HG03025 (cell line): ENCODE results near the gene CUL9.

Source experiments
- ATAC-seq: cut with Tn5 transposase; IDR thresholded peaks from one replicate; pipeline ENCODE4 v1.9.1; 2021; ENCODE audit warnings: mild to moderate bottlenecking, moderate library complexity; ENCODE audit not compliant: unreplicated experiment, low FRiP score

CUL9 gene

DNA sequence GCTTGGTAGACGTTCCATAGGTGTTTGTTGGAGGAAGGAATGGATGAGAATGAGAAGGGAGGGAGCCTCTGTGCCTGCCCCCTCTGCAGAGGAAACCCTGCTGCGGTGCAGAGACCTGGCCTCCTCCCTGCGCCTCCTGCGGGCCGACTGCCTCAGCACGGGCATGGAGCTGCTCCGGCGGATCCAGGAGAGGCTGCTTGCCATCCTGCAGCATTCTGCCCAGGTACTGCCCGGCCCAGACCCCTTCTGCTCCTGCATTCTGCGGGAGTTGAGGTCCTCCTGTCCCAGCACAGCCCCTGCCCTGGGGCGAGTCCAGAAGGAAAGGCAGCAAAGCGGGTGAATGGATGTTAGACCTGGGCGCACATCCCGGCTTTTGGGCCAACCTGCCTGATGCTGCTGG lies 41.2 kb downstream of the CUL9 start:
- no peak for ATAC-seq

DNA sequence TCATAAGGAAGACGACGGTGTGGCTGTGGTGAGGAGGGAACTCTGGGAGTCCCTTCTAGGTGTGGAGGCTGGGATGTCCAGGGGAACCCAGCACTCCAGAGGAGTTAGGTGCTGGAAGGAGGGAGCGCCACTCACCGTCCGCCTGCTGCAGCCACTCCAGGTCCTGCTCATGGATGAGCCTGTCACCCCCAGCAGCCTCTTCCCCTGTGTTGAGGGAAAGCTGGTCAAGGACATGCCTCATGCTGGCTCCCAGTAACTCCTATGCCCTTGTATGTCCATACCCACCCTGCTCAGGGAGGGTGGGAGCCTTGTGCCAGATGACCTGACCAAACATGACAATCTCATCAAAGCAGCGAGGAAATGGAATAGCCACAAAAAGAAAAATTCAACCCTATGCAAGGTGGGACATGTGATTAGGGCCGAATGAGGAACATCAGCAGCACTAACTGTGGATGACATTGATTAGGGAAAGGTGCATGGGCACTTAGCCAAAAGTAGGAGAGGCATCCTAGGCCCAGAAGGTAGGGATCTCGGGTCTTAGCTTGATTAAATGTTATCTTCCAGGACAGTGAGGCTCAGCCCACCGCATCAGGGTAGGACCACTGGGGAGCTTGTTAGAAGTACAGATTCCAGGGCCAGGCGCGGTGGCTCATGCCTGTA lies 44.3 kb downstream of the CUL9 start:
- ATAC-seq: no peak

- ATAC-seq: peak; percentile 47
Observed at GRCh38 chr6:43228951-43229802, 47.2 kb downstream of the CUL9 start, which contains the start of gene DNPH1. DNPH1 (minus strand) TSS chr6:43229481; CDS start chr6:43229456, 25 bp downstream.

DNA sequence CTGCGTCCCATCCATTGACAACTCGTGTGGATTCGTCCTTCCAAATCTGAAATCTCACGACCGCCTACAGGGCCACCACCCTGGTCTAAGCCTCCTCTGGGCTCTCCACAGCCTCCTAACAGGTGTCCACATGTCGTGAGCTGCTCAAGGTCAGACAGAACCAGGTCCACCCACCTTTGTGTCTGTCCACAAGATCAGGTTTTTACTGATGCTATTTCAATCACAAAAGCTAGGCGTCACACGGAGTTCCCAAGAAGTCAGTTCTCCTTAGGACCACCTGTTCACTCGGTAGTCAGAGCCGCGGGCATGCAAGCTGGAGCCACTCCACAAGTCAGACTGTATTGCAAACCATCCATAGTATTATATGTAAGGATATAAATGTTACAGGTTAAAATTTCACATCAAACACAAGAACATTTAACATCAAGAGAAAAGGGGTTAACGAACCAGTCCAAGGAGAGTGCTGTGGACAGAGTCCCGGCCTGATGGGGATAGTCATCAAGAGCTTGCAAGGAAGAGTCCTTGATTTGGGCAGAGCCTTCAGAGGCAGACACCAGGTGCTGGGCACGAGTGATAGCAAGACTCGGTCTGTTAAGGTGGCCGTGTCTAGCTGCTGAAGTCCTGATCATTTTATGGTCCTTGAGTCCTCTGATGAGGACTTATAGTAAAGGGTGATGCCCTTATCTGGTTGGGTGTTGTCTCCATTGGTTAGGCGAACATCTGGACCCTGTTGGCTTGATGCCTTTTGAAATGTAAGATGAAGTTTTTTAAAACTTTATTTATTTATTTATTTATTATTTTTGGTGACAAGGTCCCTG lies 48.0 kb downstream of the CUL9 start:
- ATAC-seq: no peak

GRCh38 chr6:43231053-43231452 lies 49.1 kb downstream of the CUL9 start:
- no peak for ATAC-seq

- no peak for ATAC-seq
Observed at GRCh38 chr6:43231735-43232450, 49.9 kb downstream of the CUL9 start.

DNA sequence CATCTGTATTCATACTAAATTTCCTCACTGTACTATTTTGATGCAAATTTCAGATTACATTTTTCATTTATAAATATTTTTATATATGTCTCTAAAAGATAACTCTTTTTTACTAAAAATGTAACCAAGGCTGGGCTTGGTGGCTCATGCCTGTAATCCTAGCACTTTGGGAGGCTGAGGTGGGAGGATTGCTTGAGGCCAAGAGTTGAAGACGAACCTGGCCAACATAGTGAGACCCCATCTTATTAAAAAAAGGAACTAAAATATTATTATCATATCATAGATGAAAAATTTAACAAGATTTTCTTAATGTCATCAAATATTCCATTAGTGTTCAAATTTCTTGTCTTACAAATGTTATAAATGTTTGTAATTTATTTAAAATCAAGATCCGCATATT lies 53.8 kb downstream of the CUL9 start:
- no peak for ATAC-seq

DNA sequence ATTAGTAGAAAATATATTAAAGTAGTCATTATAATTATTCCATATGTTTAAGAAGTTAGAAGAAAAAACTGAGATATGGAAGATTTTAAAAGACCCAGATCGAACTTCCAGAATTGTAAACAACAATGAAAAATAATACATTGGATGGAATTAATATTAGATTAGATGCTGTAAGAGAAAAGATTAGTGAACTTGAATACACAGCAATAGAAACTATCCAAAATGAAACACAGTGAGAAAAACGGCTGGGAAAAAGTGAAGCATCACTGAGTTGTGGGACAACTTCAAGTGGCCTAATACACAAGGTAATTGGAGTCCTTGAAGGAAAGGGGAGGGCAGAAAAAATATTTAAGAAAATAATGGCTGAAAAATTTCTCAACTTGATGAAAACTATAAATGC lies 57.1 kb downstream of the CUL9 start:
- no peak for ATAC-seq

GRCh38 chr6:43240950-43241349 lies 59.0 kb downstream of the CUL9 start:
- ATAC-seq: no peak

DNA sequence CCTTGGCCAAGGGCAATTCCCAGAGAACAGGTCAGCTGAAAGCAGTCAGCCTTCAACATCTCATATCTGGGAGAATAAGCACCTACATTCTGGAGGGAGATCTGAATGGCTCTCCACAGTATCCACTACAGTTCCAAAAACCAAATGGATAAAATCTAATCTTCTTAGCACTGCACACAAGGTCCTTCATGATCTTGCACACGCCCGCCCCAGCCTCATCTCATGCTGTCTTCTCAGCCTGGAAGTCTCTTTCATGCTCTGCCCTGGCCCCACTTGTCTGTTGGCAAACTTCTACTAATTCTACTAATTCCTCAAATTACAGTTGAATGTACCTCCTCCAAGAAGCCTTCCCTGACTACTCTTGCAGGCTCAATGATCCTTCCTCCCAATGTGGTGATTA lies 59.5 kb downstream of the CUL9 start:
- ATAC-seq: no peak

DNA sequence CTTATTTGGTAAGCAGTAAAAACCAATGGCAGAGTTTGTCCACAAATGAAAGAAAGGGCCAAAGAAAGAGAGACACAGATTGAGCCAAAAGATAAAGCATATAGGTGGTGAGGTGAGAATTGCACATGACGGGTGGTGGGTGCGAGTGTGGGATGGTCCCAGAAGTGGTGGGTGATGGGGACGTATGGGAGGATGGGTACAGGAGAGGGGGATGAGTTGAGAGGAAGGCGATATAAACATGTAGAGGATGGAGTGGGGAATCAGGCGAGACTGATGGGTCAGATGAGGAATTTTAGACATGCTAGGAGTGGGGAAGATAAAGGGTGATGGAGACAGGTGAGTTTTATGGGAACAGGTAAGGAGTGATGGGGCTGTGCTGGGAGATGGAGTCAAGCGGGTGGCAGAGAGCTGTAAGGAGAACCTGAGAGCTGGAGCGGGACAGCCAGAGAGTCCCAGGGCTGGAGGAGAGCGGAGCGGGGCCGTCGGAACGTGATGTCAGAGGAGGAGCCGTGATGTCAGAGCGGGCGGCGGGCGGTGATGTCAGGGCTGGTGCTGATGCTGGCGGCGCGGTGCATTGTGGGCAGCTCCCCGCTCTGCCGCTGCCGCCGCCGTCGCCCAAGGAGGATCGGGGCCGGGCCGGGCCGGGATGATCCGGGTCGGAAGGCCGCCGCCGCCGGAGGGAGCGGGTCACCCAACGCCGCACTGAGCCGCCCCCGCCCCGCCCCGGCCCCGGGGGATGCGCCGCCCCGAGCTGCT lies 61.1 kb downstream of the CUL9 start, which contains the start of gene TTBK1:
Gene TTBK1, plus strand, starts transcription at position 574 of the 756 bp plus-strand sequence. CDS start 3,180 bp downstream, outside the sequence.
- ATAC-seq: no peak

- ATAC-seq: no peak
Observed at GRCh38 chr6:43243664-43244321, 61.8 kb downstream of the CUL9 start.

GRCh38 chr6:43246301-43247113 lies 64.5 kb downstream of the CUL9 start:
- ATAC-seq: peak; percentile 44

DNA sequence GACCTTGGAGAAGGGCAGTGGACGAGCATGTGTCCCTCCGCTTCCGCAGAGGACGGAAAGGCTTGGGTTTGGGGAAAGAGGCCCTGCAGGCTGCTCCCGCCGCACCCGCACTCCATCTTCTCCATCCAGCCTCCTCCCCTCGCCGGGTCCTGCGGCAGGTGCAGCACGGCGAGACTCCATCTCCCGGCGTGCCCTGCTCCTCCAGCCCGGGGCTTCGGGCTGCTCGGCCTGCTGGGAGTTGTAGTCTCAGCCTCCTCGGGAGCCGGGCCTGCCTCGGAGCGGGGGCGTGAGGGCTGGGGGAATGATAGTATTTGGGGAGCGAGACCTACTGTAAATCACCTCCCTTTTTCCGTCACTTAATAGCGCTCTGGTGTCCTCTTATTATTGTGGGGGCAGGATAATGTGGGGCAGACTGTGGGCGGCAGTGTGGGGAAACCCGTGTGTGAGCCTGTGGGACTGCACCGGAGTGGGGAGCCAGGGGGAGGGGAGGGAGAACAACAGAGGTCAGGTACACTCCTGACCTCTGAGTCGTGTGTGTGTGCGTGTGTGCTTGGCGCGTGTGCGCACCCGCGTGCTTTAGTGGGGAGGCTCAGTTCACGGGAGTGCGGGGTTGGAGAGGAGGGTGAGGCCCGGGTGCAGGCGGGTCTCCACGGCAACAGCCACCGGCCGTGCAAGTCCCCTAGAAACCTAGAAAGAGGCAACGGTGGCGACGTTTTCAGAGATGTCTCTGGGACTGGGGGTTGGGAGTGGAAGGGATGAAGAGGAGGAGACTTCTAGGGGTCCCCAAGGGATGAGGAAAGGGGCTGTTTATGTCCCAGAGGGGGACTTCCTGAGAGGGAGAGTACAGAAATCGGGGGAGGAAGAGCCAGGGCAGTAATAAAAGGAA lies 65.4 kb downstream of the CUL9 start:
- peak; percentile 81 for ATAC-seq

- no peak for ATAC-seq
Observed at GRCh38 chr6:43248101-43248500, 66.1 kb downstream of the CUL9 start.

- ATAC-seq: no peak
Observed at GRCh38 chr6:43248791-43249190, 66.8 kb downstream of the CUL9 start.

DNA sequence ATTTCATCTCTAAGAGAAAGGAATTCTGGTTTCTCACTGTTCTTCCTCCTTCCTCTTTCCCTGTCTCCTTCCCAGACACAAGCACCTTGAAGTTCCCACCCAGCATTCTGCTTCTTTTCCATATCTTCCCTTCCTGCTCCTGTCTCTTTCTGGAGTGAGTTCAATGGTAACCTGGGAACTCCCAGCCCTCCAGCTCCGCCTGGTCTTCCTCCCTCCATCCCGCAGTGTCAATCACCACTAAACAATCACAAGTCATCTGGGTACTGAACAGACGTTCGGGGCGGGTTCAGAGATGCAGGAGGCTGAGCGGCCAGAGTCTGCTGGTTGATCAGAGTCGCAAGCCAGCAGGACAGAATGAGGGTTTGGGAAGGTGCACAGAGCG lies 69.0 kb downstream of the CUL9 start:
- ATAC-seq: no peak
